DOHH2 (cell line): ENCODE data around the gene ZNF763.
A peak's percentile ranks its signal among the peaks of the same experiment; 100 is the strongest.
"Not testable (repeated sequence)": the region's sequence is repeated elsewhere in the genome, so short reads cannot be mapped to it uniquely, and the experiment has no call there.

Experiments
- H3F3A ChIP-seq: fragments of 200-600 bp; sonication (generic), shearing (Covaris generic); 2 replicates; pipeline ENCODE4 v1.6.0; 2016; ENCODE audit warnings: antibody characterized with exemption, mild to moderate bottlenecking; ENCODE audit not compliant: control insufficient read depth, insufficient read depth
- H3K27ac ChIP-seq: fragments of 200-600 bp; sonication (generic); 2 replicates; pipeline ENCODE4 v1.5.1; 2014; ENCODE audit warnings: low read depth, mild to moderate bottlenecking, low read length, moderate library complexity
- H3K27me3 ChIP-seq: fragments of 200-600 bp; sonication (generic); 2 replicates; pipeline ENCODE4 v1.6.1; 2014; ENCODE audit warnings: mild to moderate bottlenecking, low read length, mixed read lengths; ENCODE audit not compliant: control insufficient read depth
- H3K36me3 ChIP-seq: fragments of 200-600 bp; sonication (generic); 2 replicates; pipeline ENCODE4 v1.6.1; 2014; ENCODE audit warnings: mild to moderate bottlenecking, low read length, moderate library complexity, mixed read lengths; ENCODE audit not compliant: control insufficient read depth
- H3K4me1 ChIP-seq: fragments of 200-600 bp; sonication (generic); 2 replicates; pipeline ENCODE4 v1.6.1; 2014; ENCODE audit warnings: mild to moderate bottlenecking, low read length, mixed read lengths; ENCODE audit not compliant: control insufficient read depth
- H3K4me2 ChIP-seq: fragments of 200-600 bp; sonication (generic); 2 replicates; pipeline ENCODE4 v1.6.0; 2014; ENCODE audit warnings: mild to moderate bottlenecking, low read length, moderate library complexity
- H3K4me3 ChIP-seq: fragments of 200-600 bp; sonication (generic); 2 replicates; pipeline ENCODE4 v1.5.1; 2014; ENCODE audit warnings: mild to moderate bottlenecking, low read length, mixed read lengths
- H3K79me2 ChIP-seq: fragments of 200-600 bp; sonication (generic); 2 replicates; pipeline ENCODE4 v1.6.1; 2014; ENCODE audit warnings: mild to moderate bottlenecking, low read length, mixed read lengths; ENCODE audit not compliant: control insufficient read depth
- H3K9me2 ChIP-seq: fragments of 200-600 bp; sonication (generic); replicated peaks from 2 replicates; pipeline ENCODE4 v1.6.1; 2014; ENCODE audit warnings: mild to moderate bottlenecking, low read length, mixed read lengths; ENCODE audit not compliant: control insufficient read depth
- H3K9me3 ChIP-seq: fragments of 200-600 bp; sonication (generic); 2 replicates; pipeline ENCODE4 v1.6.1; 2014; ENCODE audit warnings: antibody characterized with exemption, low read length, mixed read lengths; ENCODE audit not compliant: control insufficient read depth, insufficient read depth
- H4K20me1 ChIP-seq: fragments of 200-600 bp; sonication (generic); 2 replicates; pipeline ENCODE4 v1.6.0; 2014; ENCODE audit warnings: low read depth, mild to moderate bottlenecking, antibody characterized with exemption, low read length, moderate library complexity; ENCODE audit not compliant: control insufficient read depth, insufficient read depth
- CTCF ChIP-seq: fragments of 200-600 bp; sonication (generic); IDR thresholded peaks from one replicate; pipeline ENCODE4 v1.5.1; 2014; ENCODE audit warnings: antibody characterized with exemption, mild to moderate bottlenecking, low read depth, low read length; ENCODE audit not compliant: poor library complexity, severe bottlenecking
- EZH2phosphoT487 ChIP-seq: fragments of 200-600 bp; sonication (generic); IDR thresholded peaks from 2 replicates; pipeline ENCODE4 v1.6.1; 2017; ENCODE audit warnings: borderline replicate concordance, mild to moderate bottlenecking, antibody characterized with exemption, low read length, moderate library complexity, mixed read lengths

The ZNF763 gene

GRCh38 chr19:11964858-11965645, at the start of gene ZNF763:
Gene ZNF763, plus strand, starts transcription at chr19:11965040. Its CDS starts 169 bp downstream, at chr19:11965209.
- TF ChIP-seq CTCF: no peak
- TF ChIP-seq EZH2phosphoT487: no peak
- H3K4me1 ChIP-seq: peaks cover 18% of the 10 kb centered on the region
- peak within 1 kb of the TSS; percentile 42 for H3K27ac ChIP-seq
- H4K20me1 ChIP-seq: no peaks in the 10 kb centered on the region
- H3F3A ChIP-seq: 0 out of 2 replicates have a peak, but pooled peaks cover 3% of the 10 kb centered on the region
- no peaks in the 10 kb centered on the region for H3K27me3 ChIP-seq
- no peaks in the 10 kb centered on the region for H3K9me2 ChIP-seq
- no peaks in the 10 kb centered on the region for H3K79me2 ChIP-seq
- H3K9me3 ChIP-seq: no peaks in the 10 kb centered on the region
- H3K4me3 ChIP-seq: peak within 1 kb of the TSS; percentile 89
- H3K4me2 ChIP-seq: peak within 1 kb of the TSS; percentile 83
- no peaks in the 10 kb centered on the region for H3K36me3 ChIP-seq

GRCh38 chr19:11921852-11922495, 42.9 kb upstream of the ZNF763 start:
- peaks cover 20% of the 10 kb centered on the region for H3K79me2 ChIP-seq
- no peaks in the 10 kb centered on the region for H3K27me3 ChIP-seq
- H3K27ac ChIP-seq: no peak overlapping the region
- TF ChIP-seq EZH2phosphoT487 (no peak), CTCF (no peak)
- no peak overlapping the region for H3K4me2 ChIP-seq
- H3F3A ChIP-seq: 0 out of 2 replicates have a peak, but pooled peaks cover 5% of the 10 kb centered on the region
- no peaks in the 10 kb centered on the region for H4K20me1 ChIP-seq
- H3K9me3 ChIP-seq: peaks cover 4% of the 10 kb centered on the region; the same call in 1 of the 2 replicates
- peaks cover 15% of the 10 kb centered on the region for H3K36me3 ChIP-seq
- peaks cover 19% of the 10 kb centered on the region for H3K4me1 ChIP-seq
- H3K9me2 ChIP-seq: no peaks in the 10 kb centered on the region
- no peak overlapping the region for H3K4me3 ChIP-seq

GRCh38 chr19:11924886-11925650, 39.8 kb upstream of the ZNF763 start, which contains the start of gene ZNF700:
Gene ZNF700, plus strand, starts transcription at chr19:11925107. Its CDS starts 104 bp downstream, at chr19:11925211.
- H3K79me2 ChIP-seq: peaks cover 50% of the 10 kb centered on the region
- 0 out of 2 replicates have a peak, but pooled peaks cover 5% of the 10 kb centered on the region for H3F3A ChIP-seq
- H3K9me3 ChIP-seq: peaks cover 13% of the 10 kb centered on the region
- peaks cover 21% of the 10 kb centered on the region for H3K4me1 ChIP-seq
- H3K27me3 ChIP-seq: no peaks in the 10 kb centered on the region
- peak within 1 kb of the TSS; percentile 86 for H3K27ac ChIP-seq
- peaks cover 41% of the 10 kb centered on the region for H3K36me3 ChIP-seq
- H3K4me2 ChIP-seq: peak within 1 kb of the TSS; percentile 74
- H4K20me1 ChIP-seq: no peaks in the 10 kb centered on the region
- no peak for TF ChIP-seq CTCF
- no peak for TF ChIP-seq EZH2phosphoT487
- no peaks in the 10 kb centered on the region for H3K9me2 ChIP-seq
- H3K4me3 ChIP-seq: peak within 1 kb of the TSS; percentile 92

- H3K36me3 ChIP-seq: peaks cover 47% of the 10 kb centered on the region
- H3K27ac ChIP-seq: peak overlapping the region; percentile 86
Measured at GRCh38 chr19:11925651-11926187, 39.1 kb upstream of the ZNF763 start.

More at GRCh38 chr19:11925651-11926187, 39.1 kb upstream of the ZNF763 start:
- not testable (repeated sequence) for H3K9me2 ChIP-seq, H4K20me1 ChIP-seq, H3K27me3 ChIP-seq, H3F3A ChIP-seq
- peaks cover 15% of the 10 kb centered on the region for H3K9me3 ChIP-seq
- H3K79me2 ChIP-seq: peaks cover 56% of the 10 kb centered on the region
- peak overlapping the region; percentile 92 for H3K4me3 ChIP-seq
- H3K4me2 ChIP-seq: peak overlapping the region; percentile 74
- H3K4me1 ChIP-seq: peaks cover 26% of the 10 kb centered on the region
